HG02884 (cell line): ENCODE results near the gene LDHAL6A.
A peak's percentile ranks its signal among the peaks of the same experiment; 100 is the strongest.
"Not testable (repeated sequence)": the region's sequence is repeated elsewhere in the genome, so short reads cannot be mapped to it uniquely, and the experiment has no call there.

Experiments used
- ATAC-seq: cut with Tn5 transposase; IDR thresholded peaks from one replicate; pipeline ENCODE4 v1.9.1; 2021; ENCODE audit warnings: mild to moderate bottlenecking, moderate library complexity; ENCODE audit not compliant: unreplicated experiment

Gene LDHAL6A

GRCh38 chr11:18455686-18456372 lies at the start of gene LDHAL6A:
TSS of gene LDHAL6A (plus strand) at chr11:18455856. CDS start at chr11:18456681, 825 bp downstream.
- no peak for ATAC-seq

DNA sequence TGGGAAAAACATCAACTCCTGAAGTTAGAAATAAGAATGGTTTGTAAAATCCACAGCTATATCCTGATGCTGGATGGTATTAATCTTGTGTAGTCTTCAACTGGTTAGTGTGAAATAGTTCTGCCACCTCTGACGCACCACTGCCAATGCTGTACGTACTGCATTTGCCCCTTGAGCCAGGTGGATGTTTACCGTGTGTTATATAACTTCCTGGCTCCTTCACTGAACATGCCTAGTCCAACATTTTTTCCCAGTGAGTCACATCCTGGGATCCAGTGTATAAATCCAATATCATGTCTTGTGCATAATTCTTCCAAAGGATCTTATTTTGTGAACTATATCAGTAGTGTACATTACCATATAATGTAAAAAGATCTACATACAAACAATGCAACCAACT lies 48.3 kb upstream of the LDHAL6A start:
- not testable (repeated sequence) for ATAC-seq

DNA sequence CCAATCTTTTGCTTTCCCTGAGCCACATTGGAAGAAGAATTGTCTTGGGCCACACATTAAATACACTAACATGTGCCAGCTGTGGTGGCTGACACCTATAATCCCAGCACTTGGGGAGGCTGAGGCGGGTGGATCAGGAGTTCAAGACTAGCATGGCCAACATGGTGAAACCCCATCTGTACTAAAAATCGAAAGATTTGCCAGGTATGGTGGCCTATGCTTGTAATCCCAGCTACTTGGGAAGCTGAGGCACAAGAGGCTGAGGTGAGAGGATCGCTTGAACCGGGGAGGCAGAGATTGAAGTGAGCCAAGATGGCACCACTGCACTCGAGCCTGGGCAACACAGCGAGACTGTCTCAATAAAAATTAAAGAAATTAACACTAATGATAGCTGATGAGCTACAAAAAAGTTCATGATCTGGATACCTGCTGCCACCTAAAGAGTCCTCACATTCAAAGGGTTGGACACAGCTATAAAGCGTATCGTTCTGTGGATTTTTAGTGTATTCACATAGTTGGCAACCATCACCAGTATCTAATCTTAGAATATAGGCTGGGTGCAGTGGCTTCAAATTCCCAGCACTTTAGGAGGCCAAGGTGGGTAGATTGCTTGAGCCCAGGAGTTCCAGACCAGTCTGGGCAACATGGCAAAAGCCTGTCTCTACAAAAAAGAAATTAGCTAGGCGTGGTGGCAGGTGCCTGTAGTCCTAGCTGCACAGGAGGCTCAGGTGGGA lies 46.9 kb upstream of the LDHAL6A start:
- ATAC-seq = no peak

GRCh38 chr11:18416459-18416858 lies 39.2 kb upstream of the LDHAL6A start:
- no peak for ATAC-seq

DNA sequence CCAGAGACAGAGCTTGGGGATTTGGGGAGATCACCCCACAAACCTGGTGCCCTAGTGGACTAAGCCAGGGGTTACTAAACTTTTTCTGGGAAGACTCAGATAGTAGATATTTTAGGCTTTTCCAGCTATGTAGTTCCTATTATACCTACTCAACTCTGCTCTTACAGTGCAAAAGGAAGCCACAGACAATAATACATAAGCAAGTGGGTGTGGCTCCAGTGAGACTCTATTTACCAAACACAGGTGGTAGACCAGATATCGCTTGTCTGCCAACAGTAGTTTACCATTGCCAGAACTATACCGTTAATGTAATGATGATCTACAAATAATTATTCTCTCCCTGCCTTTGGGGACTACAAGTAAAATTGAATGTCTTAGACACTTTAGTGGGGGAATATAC lies 36.6 kb upstream of the LDHAL6A start:
- no peak for ATAC-seq

- no peak for ATAC-seq
These were observed 35.6 kb upstream of the LDHAL6A start for GRCh38 chr11:18420067-18420466.

DNA sequence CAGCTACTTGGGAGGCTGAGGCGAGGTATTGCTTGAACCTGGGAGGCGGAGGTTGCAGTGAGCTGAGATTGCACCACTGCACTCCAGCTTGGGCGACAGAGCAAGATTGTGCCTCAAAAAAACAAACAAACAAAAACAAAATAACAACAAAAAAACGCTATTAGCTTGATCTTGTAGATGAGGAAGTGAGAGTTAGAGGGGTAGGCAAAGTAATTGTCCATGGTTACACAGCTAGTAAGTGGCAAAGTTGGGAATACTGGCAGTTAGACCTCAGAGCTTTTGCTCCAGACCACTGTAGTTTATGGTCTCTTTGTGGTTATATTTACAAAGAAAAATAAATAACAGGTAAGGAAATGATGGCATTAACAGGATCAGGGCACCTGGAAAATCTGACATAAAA lies 28.4 kb upstream of the LDHAL6A start:
- ATAC-seq = no peak

GRCh38 chr11:18429332-18429731 lies 26.3 kb upstream of the LDHAL6A start:
- ATAC-seq = no peak

- no peak for ATAC-seq
These were observed 17.0 kb upstream of the LDHAL6A start for GRCh38 chr11:18438691-18439090.

DNA sequence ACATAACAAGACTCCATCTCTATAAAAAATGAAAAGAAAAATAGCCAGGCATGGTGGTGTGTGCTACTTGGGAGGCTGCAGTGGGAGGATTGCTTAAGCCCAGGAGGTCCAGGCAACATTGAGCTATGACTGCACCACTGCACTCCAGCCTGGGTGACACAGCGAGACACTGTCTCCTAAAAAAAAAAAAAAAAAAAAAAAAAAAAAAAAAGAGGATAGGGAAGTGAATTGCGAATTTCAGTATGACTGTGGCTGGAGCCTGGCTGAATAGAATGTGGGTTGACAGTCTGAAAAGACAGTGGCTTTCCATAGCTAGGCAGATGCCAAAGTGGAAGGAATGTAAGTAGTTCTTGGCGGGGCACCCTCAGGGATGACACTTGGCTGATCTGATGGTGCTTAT lies 6.4 kb upstream of the LDHAL6A start:
- no peak for ATAC-seq

- no peak for ATAC-seq
These were observed 2.7 kb upstream of the LDHAL6A start for GRCh38 chr11:18452927-18453326.

DNA sequence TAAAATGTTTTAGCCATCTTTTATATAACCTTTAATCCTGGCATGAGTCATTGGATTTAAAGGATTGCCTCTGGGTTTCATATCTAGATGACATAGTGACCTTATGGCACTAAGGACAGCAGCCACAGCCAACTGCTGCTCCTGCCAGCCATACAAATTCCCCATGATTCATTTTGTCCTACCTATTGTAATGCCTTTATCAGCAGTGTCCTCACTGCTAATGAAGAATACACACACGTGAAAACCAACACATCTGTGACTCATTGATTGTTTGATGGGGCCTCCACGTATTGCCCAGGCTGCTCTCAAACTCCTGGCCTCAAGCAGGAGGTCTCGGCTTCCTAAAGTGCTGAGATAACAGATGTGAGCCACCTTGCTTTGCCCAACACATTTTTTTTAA lies 1.8 kb downstream of the LDHAL6A start:
- ATAC-seq = no peak

DNA sequence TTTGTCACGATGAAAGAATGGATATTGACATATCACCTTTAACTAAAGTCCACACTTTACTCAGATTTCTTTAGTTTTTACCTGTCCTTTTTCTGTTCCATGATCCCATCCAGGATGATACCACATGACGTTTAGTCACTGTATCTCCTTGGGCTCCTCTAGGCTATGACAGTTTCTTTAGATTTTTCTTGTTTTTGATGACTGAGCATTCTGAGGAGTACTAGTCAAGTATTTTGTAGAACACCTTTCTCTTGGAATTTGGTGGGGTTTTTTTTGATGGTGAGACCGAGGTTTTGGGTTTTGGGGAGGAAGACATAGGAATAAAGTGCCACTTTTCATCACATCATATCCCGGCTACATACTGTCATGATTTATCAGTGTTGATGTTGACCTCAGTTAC lies 4.0 kb downstream of the LDHAL6A start:
- ATAC-seq = no peak

DNA sequence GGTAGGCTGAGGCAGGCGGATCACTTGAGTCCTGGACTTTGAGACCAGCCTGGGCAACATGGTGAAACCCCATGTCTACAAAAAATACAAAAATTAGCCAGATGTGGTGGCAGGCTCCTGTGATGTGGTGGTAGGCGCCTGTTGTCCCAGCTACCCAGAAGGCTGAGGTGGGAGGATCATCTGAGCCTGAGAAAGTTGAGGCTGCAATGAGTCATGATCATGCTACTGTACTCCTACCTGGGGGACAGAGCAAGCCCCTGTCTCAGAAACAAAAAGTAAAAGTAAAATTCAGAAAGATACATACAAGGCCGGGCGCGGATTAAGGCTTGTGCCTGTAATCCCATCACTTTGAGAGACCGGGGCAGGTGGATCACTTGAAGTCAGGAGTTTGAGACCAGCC lies 6.3 kb downstream of the LDHAL6A start:
- ATAC-seq = no peak

- ATAC-seq = no peak
These were observed 7.8 kb downstream of the LDHAL6A start for GRCh38 chr11:18463439-18463838.

DNA sequence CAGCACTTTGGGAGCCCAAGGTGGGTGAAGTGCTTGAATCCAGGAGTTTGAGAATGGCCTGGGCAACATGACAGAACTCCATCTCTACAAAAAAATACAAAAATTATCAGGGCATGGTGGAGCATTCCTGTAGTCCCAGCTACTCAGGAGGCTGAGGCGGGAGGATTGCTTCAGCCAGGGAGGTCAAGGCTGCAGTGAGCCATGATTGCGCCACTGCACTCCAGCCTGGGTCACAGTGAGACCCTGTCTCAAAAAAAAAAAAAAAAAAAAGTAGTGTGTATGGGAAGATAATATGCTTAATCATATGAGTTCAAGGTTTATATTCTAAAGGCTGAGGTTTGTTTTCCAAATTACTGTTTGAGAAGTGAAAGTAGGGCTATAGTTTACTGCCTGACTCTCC lies 10.7 kb downstream of the LDHAL6A start:
- ATAC-seq = no peak

DNA sequence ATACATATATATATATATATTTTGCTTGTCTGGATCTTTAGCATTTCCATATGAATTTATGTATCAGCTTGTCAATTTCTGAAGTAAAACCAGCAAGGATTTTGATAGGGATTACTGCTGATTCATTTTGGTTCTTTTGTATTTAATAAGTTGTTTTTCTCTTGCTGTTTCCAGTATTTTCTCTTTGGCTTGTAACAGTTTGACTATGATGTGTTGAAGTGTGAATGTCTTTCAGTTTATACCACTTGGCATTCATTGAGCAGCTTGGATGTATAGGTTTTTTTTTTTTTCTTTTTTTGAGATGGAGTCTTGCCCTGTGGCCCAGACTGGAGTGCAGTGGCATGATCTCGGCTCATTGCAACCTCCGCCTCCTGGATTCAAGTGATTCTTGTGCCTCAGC lies 12.4 kb downstream of the LDHAL6A start:
- ATAC-seq = no peak

DNA sequence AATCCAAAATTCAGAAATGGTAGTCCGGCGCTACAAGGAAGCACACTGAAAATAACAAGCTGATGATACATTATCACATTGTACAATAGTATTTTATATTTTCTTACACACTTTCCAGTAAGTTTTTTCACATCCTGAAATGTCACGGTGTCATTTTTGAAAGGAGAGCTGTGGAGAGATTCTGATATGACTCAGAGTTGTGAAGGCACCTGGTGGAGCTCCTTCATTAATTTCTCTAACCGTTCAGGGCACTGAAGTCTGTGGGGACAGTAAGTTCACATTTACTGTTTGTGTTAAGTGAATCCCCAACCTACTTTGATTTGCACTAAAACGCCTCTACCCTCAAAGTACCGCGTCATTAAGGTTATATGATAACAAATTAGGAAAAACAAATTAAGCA lies 13.3 kb downstream of the LDHAL6A start:
- ATAC-seq = no peak

GRCh38 chr11:18471995-18472394 lies 16.3 kb downstream of the LDHAL6A start:
- no peak for ATAC-seq

- no peak for ATAC-seq
These were observed 16.9 kb downstream of the LDHAL6A start for GRCh38 chr11:18472587-18472986.

DNA sequence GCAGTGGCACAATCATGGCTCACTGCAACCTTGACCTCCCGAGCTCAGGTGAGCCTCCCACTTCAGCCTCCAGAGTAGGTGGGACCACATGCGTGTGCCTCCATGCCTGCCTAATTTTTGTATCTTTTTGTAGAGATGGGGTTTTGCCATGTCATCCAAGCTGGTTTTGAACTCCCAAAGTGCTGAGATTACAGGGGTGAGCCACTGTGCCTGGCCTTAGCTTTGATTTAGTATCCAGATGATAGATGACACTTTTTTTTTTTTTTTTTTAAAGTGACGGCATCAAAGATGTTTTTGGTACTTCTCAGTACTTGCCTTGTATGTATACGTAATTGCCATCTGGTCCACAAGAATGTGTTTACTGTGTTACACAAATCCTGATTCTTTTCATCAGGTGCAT lies 23.4 kb downstream of the LDHAL6A start:
- no peak for ATAC-seq

DNA sequence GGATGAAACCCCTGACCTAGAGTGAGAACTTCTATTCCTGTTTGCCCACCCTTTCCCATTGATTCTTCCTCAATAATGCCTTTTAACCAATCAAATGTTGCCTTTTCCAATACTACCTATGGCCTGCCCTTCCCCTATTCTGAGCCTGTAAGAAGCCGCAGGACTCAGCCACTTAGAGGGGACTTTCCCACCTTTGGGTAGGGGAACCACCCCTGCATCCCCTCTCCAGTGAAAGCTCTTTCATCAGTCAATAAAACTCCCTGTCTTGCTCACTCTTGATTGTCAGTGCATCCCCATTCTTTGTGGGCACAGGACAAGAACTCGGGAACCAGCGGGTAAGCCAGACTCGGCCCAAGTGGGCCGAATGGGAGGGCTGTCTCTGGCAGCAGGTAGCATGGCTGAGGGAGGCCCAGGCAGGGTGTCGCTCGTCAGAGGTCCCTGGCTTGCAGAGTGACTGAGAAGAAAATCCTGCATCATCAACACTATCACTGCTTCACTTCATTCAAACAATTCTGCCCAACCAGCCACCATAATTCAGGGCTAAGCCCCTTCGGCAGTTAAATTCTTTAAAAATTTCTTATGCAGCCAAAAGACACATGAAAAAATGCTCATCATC lies 30.4 kb downstream of the LDHAL6A start:
- peak; percentile 74 for ATAC-seq
